ENCODE measurements around the gene KLRC3. TPM values are rescaled to one million over a fixed set of nuclear protein-coding genes. Genes with fewer than 3 reads are reported as not detected.

The KLRC3 gene
- not detected in 2 replicates for total RNA-seq

GRCh38 chr12:10420334-10420733 lies at the start of gene KLRC3:
KLRC3 (minus strand) TSS chr12:10420595; CDS start chr12:10420550, 45 bp downstream.

GRCh38 chr12:10453156-10453555 lies 32.8 kb upstream of the KLRC3 start, which contains the start of gene KLRC1:
KLRC1 (minus strand) TSS chr12:10453377; CDS start chr12:10451156, 2,221 bp downstream.

GRCh38 chr12:10435816-10436215 lies 15.4 kb upstream of the KLRC3 start, which contains the start of gene KLRC2:
KLRC2 (minus strand) TSS chr12:10436010; CDS start chr12:10435986, 24 bp downstream.

GRCh38 chr12:10409392-10409791 lies 11.0 kb downstream of the KLRC3 start, which contains the start of gene KLRC4:
KLRC4 (minus strand) TSS chr12:10409757; CDS start chr12:10409575, 182 bp downstream.

GRCh38 chr12:10389904-10390303 lies 30.5 kb downstream of the KLRC3 start, which contains the start of gene KLRK1:
KLRK1 (minus strand) TSS chr12:10390041; CDS start chr12:10388810, 1,231 bp downstream.

Other genes starting within 250 kb of the KLRC3 start
- gene OLR1, start 248.5 kb downstream of the KLRC3 start, total RNA-seq = 8.7 and 188 TPM in 2 replicates
- 15.6 and 71.6 TPM in 2 replicates for gene TMEM52B, start 241.6 kb downstream of the KLRC3 start, total RNA-seq
- gene GABARAPL1, start 207.7 kb downstream of the KLRC3 start, total RNA-seq = 35.5 and 229 TPM in 2 replicates
- gene KLRD1, start 112.7 kb downstream of the KLRC3 start, total RNA-seq = 0.22 and 1.3 TPM in 2 replicates
- not detected in 2 replicates for gene KLRK1, start 30.6 kb downstream of the KLRC3 start, total RNA-seq
- gene KLRC4, start 10.8 kb downstream of the KLRC3 start, total RNA-seq = not detected in 2 replicates
- not detected in 2 replicates for gene KLRC2, start 15.4 kb upstream of the KLRC3 start, total RNA-seq
- gene KLRC1, start 32.8 kb upstream of the KLRC3 start, total RNA-seq = not detected in 2 replicates
- gene EIF2S3B, start 85.3 kb upstream of the KLRC3 start, total RNA-seq = 0.86 and 2.8 TPM in 2 replicates
- 15.7 and 19.9 TPM in 2 replicates for gene MAGOHB, start 193.0 kb upstream of the KLRC3 start, total RNA-seq

All from placental pericyte (primary cell).